Aorta (tissue), 5 donors: Measurements from ENCODE around the gene DTNB. TPM values are rescaled to one million over a fixed set of nuclear protein-coding genes. Genes with fewer than 3 reads are reported as not detected.
A peak's percentile ranks its signal among the peaks of the same experiment; 100 is the strongest.

Experiments used
- ATAC-seq: fragments of 200-7000 bp; cut with Tn5 transposase; one replicate; pipeline ENCODE4 v1.9.1; 2022; ENCODE audit warnings: moderate library complexity; ENCODE audit not compliant: low FRiP score
- DNase-seq, 2 donors: peaks; one replicate each; pipeline ENCODE4 v3.0.0-alpha.2; 2020
- H3K27ac ChIP-seq, 2 donors: one replicate each; pipeline ENCODE4 v1.5.1; 2013; ENCODE audit warnings: low read length in 2 of 2, mild to moderate bottlenecking in 2 of 2, moderate library complexity in 2 of 2, control low read depth in 1 of 2, inconsistent platforms in 1 of 2, low read depth in 1 of 2
- H3K27me3 ChIP-seq, 2 donors: one replicate each; pipeline ENCODE4 v1.6.1; 2013; ENCODE audit warnings: control low read depth in 1 of 2, low read length in 1 of 2, mild to moderate bottlenecking in 1 of 2, moderate library complexity in 1 of 2; ENCODE audit not compliant: insufficient read depth in 2 of 2, control insufficient read depth in 1 of 2
- H3K36me3 ChIP-seq, 2 donors: one replicate each; pipeline ENCODE4 v1.6.1; 2013; ENCODE audit warnings: control low read depth in 1 of 2, low read length in 1 of 2, mild to moderate bottlenecking in 1 of 2; ENCODE audit not compliant: insufficient read depth in 2 of 2, control insufficient read depth in 1 of 2
- H3K4me1 ChIP-seq, 2 donors: one replicate each; pipeline ENCODE4 v1.6.1; 2013; ENCODE audit warnings: low read length in 2 of 2, control low read depth in 1 of 2, mild to moderate bottlenecking in 1 of 2, moderate library complexity in 1 of 2; ENCODE audit not compliant: insufficient read depth in 2 of 2, control insufficient read depth in 1 of 2
- H3K4me3 ChIP-seq, 2 donors: one replicate each; pipeline ENCODE4 v1.5.1; 2013; ENCODE audit warnings: low read length in 2 of 2, control low read depth in 1 of 2, mild to moderate bottlenecking in 1 of 2
- H3K9me3 ChIP-seq: one replicate; pipeline ENCODE4 v1.6.1; 2013; ENCODE audit warnings: mild to moderate bottlenecking, low read length; ENCODE audit not compliant: control insufficient read depth
- WGBS, 2 donors: extraction: QIAGEN DNeasy Blood & Tissue Kit; methylation state at CpG; one replicate each; pipeline ENCODE4 v1.1.7; 2013; 5-methylcytosine and 5-hydroxymethylcytosine counted together
- intact Hi-C, 2 donors: fragments of 100-400 bp; cut with DNase I; formaldehyde crosslinking; loops; one replicate each; pipeline versions ENCODE4 v1.14.2 to v1.15.0; 2022
- polyA plus RNA-seq, 2 donors: library from polyadenylated mRNA; stranded (reverse); fragments of 200-250 nt; gene quantifications; one replicate each; pipeline ENCODE4 v1.2.3, GENCODE V29; 2013
- total RNA-seq, 2 donors: library from RNA; stranded (reverse); fragmentation: NEBNext Ultra II Directional; extraction: Animal tissue kit (Norgen Biotek cat#: 25700); gene quantifications; one replicate each; pipeline ENCODE4 v1.2.1, GENCODE V29; 2021
- donor health status: healthy with polysubstance abuse.
- donor health status: Bipolar disorder and iron deficiency.
- donor health status: DM: no; HTN: no; CAD: no.
- donor health status: DM: no; HTN: no; CAD: no.
- donor health status: DM: yes; HTN: yes; CAD: no.

The DTNB gene
- total and polyA plus RNA-seq, 4 donors: 14.7 to 33.7 (median 17.1) TPM

DNA sequence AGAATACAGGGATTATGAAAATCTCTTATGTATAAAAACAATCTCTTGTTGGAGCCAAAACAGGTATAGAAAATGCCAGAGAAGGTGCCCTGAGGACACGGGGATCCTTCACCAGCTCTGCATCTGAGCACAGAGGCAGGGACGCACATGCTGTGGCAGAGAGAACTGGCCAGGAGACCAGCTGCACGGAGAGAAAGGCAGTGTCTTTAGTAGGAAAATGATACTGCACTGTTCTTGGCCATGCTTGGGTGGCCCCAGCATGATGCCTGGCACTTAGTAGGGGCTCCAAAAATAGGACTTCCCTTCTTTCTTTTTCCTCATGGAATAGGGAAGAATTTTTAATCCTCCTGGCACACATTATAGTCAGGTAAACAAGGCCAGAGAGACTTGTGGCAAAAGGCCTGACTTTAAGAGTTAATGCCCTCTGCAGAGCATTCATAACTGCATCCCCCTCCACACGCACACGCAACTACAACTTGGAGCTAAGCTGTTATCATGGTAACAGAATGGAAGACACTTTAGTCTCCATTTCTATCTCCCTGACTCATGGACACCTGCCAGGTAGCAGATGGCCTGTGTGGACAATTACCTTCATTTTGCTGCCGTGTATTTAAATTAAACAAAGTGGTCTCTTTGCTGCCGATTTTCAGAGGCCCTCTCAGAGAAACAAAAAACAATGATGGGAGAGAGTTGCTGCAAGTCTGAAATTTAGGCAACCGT, 271.9 kb downstream of the DTNB start:
- H3K36me3 ChIP-seq: no peaks in the 10 kb centered on the region
- peaks cover 1% of the 10 kb centered on the region for H3K9me3 ChIP-seq
- 87 to 88% methylated on average over 8 of the region's 8 CpGs for WGBS, 2 donors
- ATAC-seq (no peak), DNase-seq (no peak)
- no peaks in the 10 kb centered on the region for H3K4me1 ChIP-seq
- no peak overlapping the region for H3K27ac ChIP-seq
- intact Hi-C loops: no loop called here
- H3K4me3 ChIP-seq: no peak overlapping the region
- H3K27me3 ChIP-seq: no peaks in the 10 kb centered on the region

DNA sequence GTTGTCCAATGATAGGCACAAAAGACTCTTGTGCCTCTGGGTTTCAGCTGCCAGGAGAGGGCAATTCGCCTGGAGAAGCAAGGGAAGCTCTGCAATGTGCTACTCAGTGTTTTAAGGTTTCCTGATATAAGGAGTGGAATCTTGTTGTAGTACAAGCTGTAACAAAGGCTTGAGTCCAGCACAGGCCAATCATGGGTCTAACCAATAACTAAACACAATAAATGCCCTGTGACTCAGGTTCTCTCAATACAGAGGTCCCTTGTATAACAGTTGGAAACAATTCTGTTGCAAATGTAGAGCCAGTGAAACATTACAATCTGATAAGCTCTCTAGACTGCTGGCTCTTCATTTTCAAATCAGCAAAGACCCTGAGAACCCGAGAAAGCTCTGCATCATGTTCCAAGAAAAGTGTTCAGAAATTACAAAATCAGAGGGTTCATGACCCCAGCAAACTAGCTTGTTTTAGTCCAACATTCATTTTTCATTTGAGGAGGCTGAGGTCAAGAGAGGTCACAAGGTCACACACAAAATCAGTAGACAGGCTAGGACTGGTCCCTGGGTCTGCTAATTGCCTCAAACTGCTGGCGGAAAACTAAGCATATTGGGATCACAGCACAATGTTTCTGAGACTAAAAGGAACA, 272.7 kb downstream of the DTNB start:
- no peaks in the 10 kb centered on the region for H3K27me3 ChIP-seq
- no peaks in the 10 kb centered on the region for H3K4me1 ChIP-seq
- WGBS, 2 donors: 86 to 89% methylated on average over 3 of the region's 3 CpGs
- DNase-seq (no peak), ATAC-seq (no peak)
- peaks cover 1% of the 10 kb centered on the region for H3K9me3 ChIP-seq
- no peaks in the 10 kb centered on the region for H3K36me3 ChIP-seq
- H3K27ac ChIP-seq: no peak overlapping the region
- H3K4me3 ChIP-seq: no peak overlapping the region
- intact Hi-C loops: no loop called here

DNA sequence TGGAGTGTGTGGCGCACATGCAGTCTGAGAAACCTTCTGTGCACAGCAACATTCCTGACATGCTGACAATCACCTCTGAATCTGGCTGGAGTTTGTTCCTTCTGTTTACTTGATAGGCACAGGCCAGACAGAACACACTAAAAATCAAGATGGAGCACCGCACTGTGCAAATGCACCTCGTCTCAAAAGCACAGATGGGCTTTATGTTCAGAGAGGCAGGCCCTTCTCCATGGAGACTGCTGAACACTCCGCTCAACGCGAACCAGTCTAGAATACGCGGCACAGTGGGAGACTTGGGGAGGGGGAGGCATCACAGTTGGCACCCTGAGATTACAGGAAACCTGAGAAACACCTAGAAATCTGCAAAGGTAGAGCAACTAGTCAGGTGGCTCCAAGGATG, 273.2 kb downstream of the DTNB start:
- Histone ChIP-seq H3K27ac (no peak overlapping the region), H3K27me3 (no peaks in the 10 kb centered on the region), H3K36me3 (no peaks in the 10 kb centered on the region), H3K9me3 (peaks cover 1% of the 10 kb centered on the region), H3K4me3 (no peak overlapping the region), H3K4me1 (no peaks in the 10 kb centered on the region)
- 94 to 96% methylated on average over 8 of the region's 8 CpGs for WGBS, 2 donors
- DNase-seq: no peak
- intact Hi-C loops: no loop called here
- no peak for ATAC-seq

DNA sequence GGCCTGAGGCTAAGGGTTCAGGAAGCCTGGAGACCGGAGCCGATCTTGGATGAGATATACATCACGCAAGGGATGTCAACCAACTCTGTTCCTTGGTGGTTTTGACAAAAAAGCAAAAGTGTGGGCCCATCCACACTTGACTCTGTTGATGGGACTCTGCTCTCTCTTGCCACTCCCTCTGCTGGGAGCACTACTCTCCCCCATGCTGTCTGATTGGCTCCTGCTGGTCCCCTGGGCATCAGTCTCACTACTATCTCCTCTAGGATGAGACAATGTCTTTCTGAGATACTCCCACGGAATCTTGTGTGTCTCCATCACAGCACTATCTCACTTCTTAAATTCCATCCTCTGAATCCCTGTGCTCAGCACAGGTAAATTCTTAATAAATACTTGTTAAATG, 274.8 kb downstream of the DTNB start:
- Histone ChIP-seq H3K4me3 (no peak overlapping the region), H3K27ac (no peak overlapping the region), H3K4me1 (no peaks in the 10 kb centered on the region), H3K36me3 (no peaks in the 10 kb centered on the region), H3K9me3 (peaks cover 1% of the 10 kb centered on the region), H3K27me3 (no peaks in the 10 kb centered on the region)
- no peak for ATAC-seq
- WGBS, 2 donors: 94 to 98% methylated on average over 4 of the region's 4 CpGs
- DNase-seq: no peak
- intact Hi-C loops: no loop called here

DNA sequence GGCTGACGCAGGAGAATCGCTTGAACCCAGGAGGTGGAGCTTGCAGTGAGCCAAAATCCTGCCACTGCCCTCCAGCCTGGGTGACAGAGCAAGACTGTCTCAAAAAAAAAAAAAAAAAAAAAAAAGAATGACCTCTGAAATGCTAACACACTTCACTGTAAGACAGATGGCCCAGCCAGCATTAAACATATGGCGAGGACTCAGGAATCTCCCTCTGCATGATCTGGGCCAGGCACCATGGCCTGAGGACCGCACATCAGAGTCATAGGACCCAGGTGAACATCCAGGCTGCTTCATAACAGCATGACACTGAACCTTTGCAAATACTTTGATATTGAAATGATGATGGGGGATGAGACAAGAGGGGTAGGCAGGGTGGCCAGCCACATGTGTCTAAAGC, 275.6 kb downstream of the DTNB start:
- Histone ChIP-seq H3K4me1 (no peaks in the 10 kb centered on the region), H3K36me3 (no peaks in the 10 kb centered on the region), H3K9me3 (peaks cover 1% of the 10 kb centered on the region), H3K27ac (no peak overlapping the region), H3K27me3 (no peaks in the 10 kb centered on the region), H3K4me3 (no peak overlapping the region)
- ATAC-seq (no peak), DNase-seq (no peak)
- 97 to 99% methylated on average over 4 of the region's 4 CpGs for WGBS, 2 donors
- intact Hi-C loops: no loop called here

DNA sequence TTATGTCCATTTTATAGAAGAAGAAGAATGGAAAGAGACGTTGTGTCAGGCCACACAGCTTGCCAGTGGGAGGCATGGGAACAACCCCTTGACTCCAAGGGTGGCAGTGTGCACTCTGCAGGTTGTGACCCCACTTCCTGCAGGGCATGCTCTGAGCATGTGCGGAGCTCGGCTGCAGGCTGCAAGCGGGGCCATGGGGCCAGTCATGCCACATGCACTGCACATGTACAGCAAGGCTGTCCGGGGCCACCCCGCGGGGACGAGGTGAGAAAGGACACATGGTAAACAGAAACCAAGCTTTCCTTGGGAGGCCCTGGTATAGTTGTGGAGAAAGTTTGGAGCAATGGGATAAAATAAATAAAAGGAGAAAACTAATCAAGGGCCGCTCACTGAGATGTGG, 284.2 kb downstream of the DTNB start:
- ATAC-seq: peak; percentile 33
- Histone ChIP-seq H3K9me3 (no peaks in the 10 kb centered on the region), H3K36me3 (no peaks in the 10 kb centered on the region), H3K4me1 (no peaks in the 10 kb centered on the region), H3K27ac (no peak overlapping the region), H3K4me3 (no peak overlapping the region), H3K27me3 (no peaks in the 10 kb centered on the region)
- DNase-seq: no peak
- 94 to 95% methylated on average over 9 of the region's 9 CpGs for WGBS, 2 donors
- intact Hi-C loops: no loop called here

DNA sequence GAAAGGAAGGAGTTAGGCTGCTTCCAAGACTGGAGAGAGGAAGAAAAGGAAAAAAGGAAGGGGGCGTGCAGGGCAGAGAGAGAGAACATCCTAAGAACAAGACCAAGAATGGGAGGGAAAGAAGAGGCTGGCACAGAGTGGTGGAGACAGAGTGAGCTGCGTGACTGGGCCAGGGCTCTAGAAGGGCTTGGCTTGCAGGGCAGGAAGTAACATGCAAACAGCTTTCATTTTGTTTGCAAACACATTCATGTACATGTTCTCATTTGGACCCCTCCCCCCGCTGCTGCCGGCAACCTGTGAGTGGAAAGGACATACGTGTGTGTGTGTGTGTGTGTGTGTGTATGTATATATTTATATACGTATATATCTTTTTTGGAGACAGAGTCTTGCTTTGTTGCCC, 284.9 kb downstream of the DTNB start:
- ATAC-seq: no peak

DNA sequence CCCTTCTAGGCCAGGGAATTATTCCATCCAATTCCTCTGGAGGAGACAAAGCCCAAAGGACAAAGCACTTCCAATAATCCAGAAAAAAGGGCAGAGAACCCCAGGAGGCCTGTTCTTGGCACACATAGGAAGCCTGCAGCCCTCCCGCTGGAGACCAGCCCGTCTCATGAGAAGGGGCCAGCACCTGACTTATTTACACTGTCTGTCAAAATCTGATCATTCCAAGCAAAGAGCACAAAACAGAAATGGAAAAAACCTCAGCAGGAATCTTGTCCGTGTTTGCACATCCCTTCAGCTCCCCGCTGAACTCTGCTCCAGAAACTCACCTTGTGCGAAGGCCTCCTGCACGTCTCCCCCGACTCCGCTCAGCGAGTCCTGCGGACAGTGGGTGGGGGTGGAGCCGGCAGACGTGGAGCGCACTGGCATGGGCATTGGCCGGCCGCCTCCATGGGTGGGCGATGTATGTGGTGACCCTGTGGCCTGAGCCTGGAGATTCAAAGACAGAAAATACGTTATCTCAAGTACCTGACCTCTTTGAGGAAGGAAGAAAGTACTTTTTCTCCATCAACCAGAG, 285.4 kb downstream of the DTNB start:
- Histone ChIP-seq H3K4me3 (no peak overlapping the region), H3K27ac (no peak overlapping the region), H3K27me3 (no peaks in the 10 kb centered on the region), H3K9me3 (no peaks in the 10 kb centered on the region), H3K36me3 (no peaks in the 10 kb centered on the region), H3K4me1 (no peaks in the 10 kb centered on the region)
- ATAC-seq (no peak), DNase-seq (no peak)
- intact Hi-C loops: no loop called here
- WGBS, 2 donors: 90 to 93% methylated on average over 17 of the region's 17 CpGs

More for the DNA sequence above, 284.9 kb downstream of the DTNB start:
- Histone ChIP-seq H3K9me3 (no peaks in the 10 kb centered on the region), H3K27ac (no peak overlapping the region), H3K27me3 (no peaks in the 10 kb centered on the region), H3K4me3 (no peak overlapping the region), H3K36me3 (no peaks in the 10 kb centered on the region), H3K4me1 (no peaks in the 10 kb centered on the region)
- DNase-seq: no peak
- intact Hi-C loops: no loop called here
- WGBS, 2 donors: 93 to 94% methylated on average over 6 of the region's 6 CpGs
